NCI-H2196 treated with DMSO at 0.1 percent for 48 hours (cell line): Measurements from ENCODE around the gene MYOM3.
"Not testable (repeated sequence)": the region's sequence is repeated elsewhere in the genome, so short reads cannot be mapped to it uniquely, and the experiment has no call there.

Experiments used
- DNase-seq: peaks from one replicate; lab custom pipeline; 2025; ENCODE audit not compliant: unreplicated experiment; lab: John Stamatoyannopoulos, UW

Gene MYOM3

GRCh38 chr1:24074817-24075589 is 36.9 kb downstream of the MYOM3 start:
- no peak for DNase-seq

- no peak for DNase-seq
Observed at GRCh38 chr1:24074196-24074595, 37.7 kb downstream of the MYOM3 start.

GRCh38 chr1:24071941-24072340 is 40.0 kb downstream of the MYOM3 start:
- DNase-seq = no peak

- peak; percentile 39 for DNase-seq
Observed at GRCh38 chr1:24070821-24071393, 41.0 kb downstream of the MYOM3 start.

- DNase-seq = no peak
Observed at GRCh38 chr1:24069817-24070216, 42.1 kb downstream of the MYOM3 start.

GRCh38 chr1:24067978-24068377 is 44.0 kb downstream of the MYOM3 start:
- DNase-seq = no peak

- DNase-seq = no peak
Observed at GRCh38 chr1:24065304-24065703, 46.6 kb downstream of the MYOM3 start.

GRCh38 chr1:24062221-24062620 is 49.7 kb downstream of the MYOM3 start:
- no peak for DNase-seq

GRCh38 chr1:24060482-24060881 is 51.5 kb downstream of the MYOM3 start:
- no peak for DNase-seq

GRCh38 chr1:24058671-24059455 is 53.1 kb downstream of the MYOM3 start:
- no peak for DNase-seq

GRCh38 chr1:24057171-24057570 is 54.8 kb downstream of the MYOM3 start:
- no peak for DNase-seq

GRCh38 chr1:24055681-24056080 is 56.3 kb downstream of the MYOM3 start:
- no peak for DNase-seq

- no peak for DNase-seq
Observed at GRCh38 chr1:24052220-24052619, 59.7 kb downstream of the MYOM3 start.

- DNase-seq = no peak
Observed at GRCh38 chr1:24051206-24051945, 60.6 kb downstream of the MYOM3 start.

- no peak for DNase-seq
Observed at GRCh38 chr1:24049733-24050132, 62.2 kb downstream of the MYOM3 start.

GRCh38 chr1:24048894-24049293 is 63.0 kb downstream of the MYOM3 start:
- DNase-seq = not testable (repeated sequence)

- no peak for DNase-seq
Observed at GRCh38 chr1:24048205-24048869, 63.6 kb downstream of the MYOM3 start.

GRCh38 chr1:24047110-24047477 is 64.8 kb downstream of the MYOM3 start:
- DNase-seq = no peak

- DNase-seq = no peak
Observed at GRCh38 chr1:24045771-24046170, 66.2 kb downstream of the MYOM3 start.

GRCh38 chr1:24044672-24045071 is 67.3 kb downstream of the MYOM3 start:
- not testable (repeated sequence) for DNase-seq
